Measurements from ENCODE around the gene TSPAN8. TPM values are rescaled to one million over a fixed set of nuclear protein-coding genes. Genes with fewer than 3 reads are reported as not detected.

The TSPAN8 gene
- total and polyA plus RNA-seq, 7 donors: 1.3 to 1,609 (median 5.0) TPM

DNA sequence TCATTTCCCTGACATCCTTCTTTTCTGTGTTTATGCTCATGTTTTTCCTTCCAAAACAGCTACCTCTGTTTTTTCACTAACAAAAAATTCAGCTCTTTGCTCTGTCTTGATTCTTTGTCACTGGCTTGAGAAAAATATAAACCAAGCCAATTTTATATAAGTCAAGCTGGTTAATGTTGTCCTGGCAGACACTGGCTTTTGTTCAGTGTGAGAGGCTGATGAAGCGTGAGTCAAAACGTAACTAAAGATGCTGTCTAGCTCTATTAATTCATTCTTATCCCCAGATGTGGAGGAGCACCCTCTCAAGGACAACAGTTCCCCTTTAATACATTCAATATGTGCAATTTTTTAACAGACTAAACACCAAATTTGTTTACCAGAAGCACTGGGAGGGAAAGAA lies 15.8 kb downstream of the TSPAN8 start:
- Histone ChIP-seq H3K4me3 (no peak overlapping the region), H3K27me3 (no peaks in the 10 kb centered on the region), H3K9me3 (no peaks in the 10 kb centered on the region), H3K4me1 (no peaks in the 10 kb centered on the region), H3K36me3 (no peaks in the 10 kb centered on the region), H3K27ac (no peak overlapping the region)
- TF ChIP-seq POLR2AphosphoS5 (IDR thresholded peaks at IDR 0.05): no peak
- TF ChIP-seq EP300 (IDR thresholded peaks at IDR 0.05): no peak
- TF ChIP-seq, protein P1, sequence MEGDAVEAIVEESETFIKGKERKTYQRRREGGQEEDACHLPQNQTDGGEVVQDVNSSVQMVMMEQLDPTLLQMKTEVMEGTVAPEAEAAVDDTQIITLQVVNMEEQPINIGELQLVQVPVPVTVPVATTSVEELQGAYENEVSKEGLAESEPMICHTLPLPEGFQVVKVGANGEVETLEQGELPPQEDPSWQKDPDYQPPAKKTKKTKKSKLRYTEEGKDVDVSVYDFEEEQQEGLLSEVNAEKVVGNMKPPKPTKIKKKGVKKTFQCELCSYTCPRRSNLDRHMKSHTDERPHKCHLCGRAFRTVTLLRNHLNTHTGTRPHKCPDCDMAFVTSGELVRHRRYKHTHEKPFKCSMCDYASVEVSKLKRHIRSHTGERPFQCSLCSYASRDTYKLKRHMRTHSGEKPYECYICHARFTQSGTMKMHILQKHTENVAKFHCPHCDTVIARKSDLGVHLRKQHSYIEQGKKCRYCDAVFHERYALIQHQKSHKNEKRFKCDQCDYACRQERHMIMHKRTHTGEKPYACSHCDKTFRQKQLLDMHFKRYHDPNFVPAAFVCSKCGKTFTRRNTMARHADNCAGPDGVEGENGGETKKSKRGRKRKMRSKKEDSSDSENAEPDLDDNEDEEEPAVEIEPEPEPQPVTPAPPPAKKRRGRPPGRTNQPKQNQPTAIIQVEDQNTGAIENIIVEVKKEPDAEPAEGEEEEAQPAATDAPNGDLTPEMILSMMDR (IDR thresholded peaks at IDR 0.05): no peak
- intact Hi-C loops (cut with DNase I): no loop called here
- no peak for DNase-seq
- 77 to 83% methylated on average over 2 of the region's 2 CpGs for WGBS, 2 donors

DNA sequence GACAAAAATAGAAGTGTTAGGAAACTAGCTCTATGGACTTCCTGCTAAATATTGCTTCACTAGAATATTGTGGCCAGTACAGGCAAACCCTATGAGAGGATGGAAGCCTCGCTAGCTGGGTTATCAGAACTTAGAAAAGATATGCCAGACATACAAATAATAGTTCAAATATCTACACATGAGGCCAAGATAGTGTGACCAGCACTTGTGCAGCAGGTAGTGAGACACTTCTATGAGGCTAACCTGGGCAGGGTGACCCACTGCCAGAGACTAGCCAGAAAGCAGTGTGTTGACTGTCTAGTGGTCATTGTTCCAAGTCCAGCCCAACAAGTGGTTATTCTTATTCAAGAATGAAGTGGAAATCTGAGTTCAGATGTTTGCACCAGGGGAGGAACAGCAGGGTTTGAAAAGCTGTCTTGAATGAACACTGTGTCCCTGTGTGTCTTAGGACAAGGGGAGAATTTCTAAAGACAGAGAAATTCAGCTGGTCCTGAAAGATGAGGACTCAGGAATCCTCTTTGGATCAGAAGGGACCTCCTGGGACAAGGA lies 16.3 kb downstream of the TSPAN8 start:
- no peak for TF ChIP-seq POLR2AphosphoS5 (IDR thresholded peaks at IDR 0.05)
- no peak for TF ChIP-seq EP300 (IDR thresholded peaks at IDR 0.05)
- no peak for TF ChIP-seq POLR2A (IDR thresholded peaks at IDR 0.05)
- TF ChIP-seq, protein P1 (IDR thresholded peaks at IDR 0.05): no peak
- Histone ChIP-seq H3K4me3 (no peak overlapping the region), H3K27ac (no peak overlapping the region), H3K27me3 (no peaks in the 10 kb centered on the region), H3K36me3 (no peaks in the 10 kb centered on the region), H3K9me3 (no peaks in the 10 kb centered on the region), H3K4me1 (no peaks in the 10 kb centered on the region)
- no peak for DNase-seq
- intact Hi-C loops (cut with DNase I): no loop called here
- WGBS, 2 donors: 80 to 95% methylated on average over 1 of the region's 1 CpG

DNA sequence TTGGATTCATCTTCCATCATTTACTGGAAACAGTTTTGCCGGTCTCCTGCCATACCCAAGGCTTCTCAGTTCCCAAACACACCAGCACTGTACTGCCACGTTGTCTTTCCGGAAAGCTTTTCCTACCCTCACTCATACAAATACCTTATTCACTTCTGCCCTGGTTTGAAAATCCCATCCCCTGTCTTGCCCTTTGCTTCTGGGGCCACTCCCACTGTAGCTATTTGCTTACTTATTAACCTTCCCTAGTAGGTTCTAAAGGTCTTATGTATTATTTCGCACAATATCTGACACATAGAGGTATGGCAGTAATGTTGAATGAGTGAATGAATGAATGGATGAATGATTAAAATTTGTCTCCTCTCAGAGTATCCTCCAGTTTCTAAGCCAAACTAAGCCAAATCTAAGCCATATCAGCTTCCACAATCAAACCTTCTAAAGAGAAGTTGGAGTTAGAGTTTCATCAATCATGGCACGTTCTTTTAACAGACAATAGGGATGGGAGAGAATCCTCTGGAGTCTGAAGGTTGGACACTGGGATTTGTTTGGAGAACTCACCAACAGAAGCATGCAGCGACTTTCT lies 18.6 kb downstream of the TSPAN8 start:
- no peaks in the 10 kb centered on the region for H3K27me3 ChIP-seq
- H3K9me3 ChIP-seq: no peaks in the 10 kb centered on the region
- TF ChIP-seq POLR2A (IDR thresholded peaks at IDR 0.05) (no peak), EP300 (IDR thresholded peaks at IDR 0.05) (no peak)
- TF ChIP-seq, protein P1 (IDR thresholded peaks at IDR 0.05): no peak
- DNase-seq: no peak
- intact Hi-C loops (cut with DNase I): no loop called here
- H3K4me3 ChIP-seq: no peak overlapping the region
- H3K36me3 ChIP-seq: no peaks in the 10 kb centered on the region
- no peaks in the 10 kb centered on the region for H3K4me1 ChIP-seq
- 40 to 70% methylated on average over 6 of the region's 6 CpGs for WGBS, 2 donors
- H3K27ac ChIP-seq: no peak overlapping the region

DNA sequence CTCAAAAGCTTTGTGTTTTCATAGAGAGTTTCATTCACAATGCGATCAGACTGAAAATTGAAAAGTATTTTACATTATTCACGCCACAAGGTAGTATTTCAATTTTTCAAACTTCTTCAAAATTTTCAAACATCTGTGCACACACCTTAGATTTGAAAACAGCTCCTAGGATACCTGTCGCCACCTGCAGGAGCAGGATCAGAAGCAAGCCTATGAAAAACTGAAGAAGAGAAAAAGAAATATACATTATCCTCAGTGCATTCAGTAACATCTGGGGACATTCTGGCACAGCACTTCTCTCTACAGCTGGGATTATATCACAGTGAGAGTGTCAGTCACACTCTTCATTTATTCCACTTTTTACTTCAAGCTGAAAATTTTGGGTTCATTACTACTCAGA lies 19.8 kb downstream of the TSPAN8 start:
- no peak overlapping the region for H3K27ac ChIP-seq
- intact Hi-C loops (cut with DNase I): no loop called here
- H3K9me3 ChIP-seq: no peaks in the 10 kb centered on the region
- H3K27me3 ChIP-seq: no peaks in the 10 kb centered on the region
- DNase-seq: no peak
- TF ChIP-seq POLR2A (IDR thresholded peaks at IDR 0.05) (no peak), EP300 (IDR thresholded peaks at IDR 0.05) (no peak), POLR2AphosphoS5 (IDR thresholded peaks at IDR 0.05) (no peak)
- TF ChIP-seq, protein P1 (IDR thresholded peaks at IDR 0.05): no peak
- 82 to 89% methylated on average over 3 of the region's 3 CpGs for WGBS, 2 donors
- no peaks in the 10 kb centered on the region for H3K4me1 ChIP-seq
- no peaks in the 10 kb centered on the region for H3K36me3 ChIP-seq
- no peak overlapping the region for H3K4me3 ChIP-seq

DNA sequence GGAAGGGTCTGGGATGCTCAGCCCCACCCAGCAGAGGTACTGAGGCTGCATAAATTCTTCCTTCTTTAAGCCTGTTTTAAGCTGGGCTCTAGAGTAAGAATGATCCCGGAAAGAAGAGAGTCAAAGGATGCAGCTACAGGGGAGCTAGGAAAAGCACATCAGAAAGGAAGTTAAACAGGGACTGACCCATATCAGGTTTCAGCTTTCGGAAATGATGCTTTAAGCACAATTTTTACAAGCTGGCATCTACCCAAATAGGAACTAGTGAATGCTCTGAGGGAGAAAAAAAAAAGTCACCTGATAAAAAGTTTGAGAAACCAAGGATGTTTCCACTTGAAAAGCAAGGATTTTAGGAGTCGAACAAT lies 22.0 kb downstream of the TSPAN8 start:
- no peak for DNase-seq
- no peak overlapping the region for H3K4me3 ChIP-seq
- no peak overlapping the region for H3K27ac ChIP-seq
- 47 to 51% methylated on average over 3 of the region's 3 CpGs for WGBS, 2 donors
- H3K36me3 ChIP-seq: no peaks in the 10 kb centered on the region
- intact Hi-C loops (cut with DNase I): no loop called here
- H3K27me3 ChIP-seq: no peaks in the 10 kb centered on the region
- no peak for TF ChIP-seq EP300 (IDR thresholded peaks at IDR 0.05)
- no peak for TF ChIP-seq POLR2A (IDR thresholded peaks at IDR 0.05)
- no peak for TF ChIP-seq POLR2AphosphoS5 (IDR thresholded peaks at IDR 0.05)
- TF ChIP-seq, protein P1 (IDR thresholded peaks at IDR 0.05): no peak
- no peaks in the 10 kb centered on the region for H3K4me1 ChIP-seq
- H3K9me3 ChIP-seq: no peaks in the 10 kb centered on the region

Measured in sigmoid colon (tissue), 7 donors.